ENCODE measurements around the gene TNFRSF13B.
"Not testable (repeated sequence)": the region's sequence is repeated elsewhere in the genome, so short reads cannot be mapped to it uniquely, and the experiment has no call there.

Gene TNFRSF13B

GRCh38 chr17:16972346-16972745, 428 bp upstream of the TNFRSF13B start:
- DNase-seq (ENCODE audit: low read depth), result no peak
- peak overlapping the region; percentile 98 for H3K4me3 ChIP-seq (ENCODE audit: low read depth, low read length)
- TF ChIP-seq CTCF (IDR thresholded peaks at IDR 0.05; ENCODE audit: insufficient read depth, low read depth, low read length, missing control alignments), result no peak

- H3K4me3 ChIP-seq (ENCODE audit: low read depth, low read length), result peak overlapping the region; percentile 98
- peak; percentile 90 for DNase-seq (ENCODE audit: low read depth)
- no peak for TF ChIP-seq CTCF (IDR thresholded peaks at IDR 0.05; ENCODE audit: insufficient read depth, low read depth, low read length, missing control alignments)
Measured at GRCh38 chr17:16969931-16970906, 1.7 kb downstream of the TNFRSF13B start.

GRCh38 chr17:16968786-16969185, 3.1 kb downstream of the TNFRSF13B start:
- DNase-seq (ENCODE audit: low read depth), result peak; percentile 62
- TF ChIP-seq CTCF (IDR thresholded peaks at IDR 0.05; ENCODE audit: insufficient read depth, low read depth, low read length, missing control alignments), result no peak
- H3K4me3 ChIP-seq (ENCODE audit: low read depth, low read length), result peak overlapping the region; percentile 98

- DNase-seq (ENCODE audit: low read depth), result peak; percentile 49
- no peak overlapping the region for H3K4me3 ChIP-seq (ENCODE audit: low read depth, low read length)
- TF ChIP-seq CTCF (IDR thresholded peaks at IDR 0.05; ENCODE audit: insufficient read depth, low read depth, low read length, missing control alignments), result peak; percentile 21
Measured at GRCh38 chr17:16962804-16963203, 9.1 kb downstream of the TNFRSF13B start.

- no peak overlapping the region; the same call in 1 of the 2 replicates for H3K4me3 ChIP-seq (ENCODE audit: low read depth, low read length)
- DNase-seq (ENCODE audit: low read depth), result no peak
- TF ChIP-seq CTCF (IDR thresholded peaks at IDR 0.05; ENCODE audit: insufficient read depth, low read depth, low read length, missing control alignments), result no peak
Measured at GRCh38 chr17:16961792-16962191, 10.1 kb downstream of the TNFRSF13B start.

GRCh38 chr17:16961022-16961421, 10.9 kb downstream of the TNFRSF13B start:
- DNase-seq (ENCODE audit: low read depth), result not testable (repeated sequence)
- H3K4me3 ChIP-seq (ENCODE audit: low read depth, low read length), result peak overlapping the region; percentile 9; the same call in 1 of the 2 replicates

GRCh38 chr17:16955011-16955410, 16.9 kb downstream of the TNFRSF13B start:
- DNase-seq (ENCODE audit: low read depth); H3K4me3 ChIP-seq (ENCODE audit: low read depth, low read length): not testable (repeated sequence)

- TF ChIP-seq CTCF (IDR thresholded peaks at IDR 0.05; ENCODE audit: insufficient read depth, low read depth, low read length, missing control alignments), result no peak
- DNase-seq (ENCODE audit: low read depth), result no peak
- H3K4me3 ChIP-seq (ENCODE audit: low read depth, low read length), result no peak overlapping the region
Measured at GRCh38 chr17:16954521-16954920, 17.4 kb downstream of the TNFRSF13B start.

All from GM12865 (cell line).